Liver (tissue), 9 donors: ENCODE data around the gene PVALEF. TPM values are rescaled to one million over a fixed set of nuclear protein-coding genes. Genes with fewer than 3 reads are reported as not detected.

ENCODE experiments used
- DNase-seq: peaks from one replicate; pipeline ENCODE4 v3.0.0-alpha.2; 2017; ENCODE audit warnings: low spot score
- H3K27ac ChIP-seq, 2 donors: one replicate each; pipeline ENCODE4 v1.7.0; 2013; ENCODE audit warnings: inconsistent platforms in 2 of 2, low read length in 2 of 2, control low read depth in 1 of 2, low read depth in 1 of 2, mild to moderate bottlenecking in 1 of 2
- H3K27me3 ChIP-seq, 4 donors: one replicate each; pipeline versions ENCODE4 v1.6.1 to v1.7.0; 2013; ENCODE audit warnings: low read length in 3 of 4, inconsistent platforms in 1 of 4, mild to moderate bottlenecking in 1 of 4, moderate library complexity in 1 of 4; ENCODE audit not compliant: control insufficient read depth in 4 of 4, insufficient read depth in 4 of 4
- H3K36me3 ChIP-seq, 4 donors: one replicate each; pipeline versions ENCODE4 v1.6.1 to v1.7.0; 2013; ENCODE audit warnings: low read length in 3 of 4, mild to moderate bottlenecking in 3 of 4, low read depth in 1 of 4, moderate library complexity in 1 of 4; ENCODE audit not compliant: control insufficient read depth in 4 of 4, insufficient read depth in 3 of 4
- H3K4me1 ChIP-seq, 4 donors: one replicate each; pipeline versions ENCODE4 v1.6.1 to v1.7.0; 2013; ENCODE audit warnings: low read length in 3 of 4, mild to moderate bottlenecking in 3 of 4, moderate library complexity in 1 of 4; ENCODE audit not compliant: control insufficient read depth in 4 of 4, insufficient read depth in 4 of 4
- H3K4me3 ChIP-seq, 3 donors: one replicate each; pipeline versions ENCODE4 v1.6.1 to v1.7.0; 2013; ENCODE audit warnings: low read length in 3 of 3, control low read depth in 1 of 3, low read depth in 1 of 3, mild to moderate bottlenecking in 1 of 3
- H3K9ac ChIP-seq, 2 donors: one replicate each; pipeline ENCODE4 v1.7.0; 2013; ENCODE audit warnings: low read length in 2 of 2, mild to moderate bottlenecking in 2 of 2, moderate library complexity in 2 of 2, control low read depth in 1 of 2, low read depth in 1 of 2
- H3K9me3 ChIP-seq, 4 donors: one replicate each; pipeline versions ENCODE4 v1.6.1 to v1.7.0; 2013; ENCODE audit warnings: low read length in 3 of 4; ENCODE audit not compliant: control insufficient read depth in 4 of 4
- ATF3 ChIP-seq: IDR thresholded peaks from 2 replicates; pipeline ENCODE4 v1.6.1; 2016; ENCODE audit warnings: antibody characterized with exemption
- CTCF ChIP-seq: fragments of 150-350 bp; IDR thresholded peaks from 2 replicates; pipeline ENCODE4 v1.5.1; 2017; ENCODE audit warnings: improper control_type of control experiment, low read depth, low read length; ENCODE audit not compliant: missing input control
- EGR1 ChIP-seq, 2 donors: IDR thresholded peaks; 2 replicates each; pipeline ENCODE4 v1.6.1; 2016 to 2018; ENCODE audit warnings: antibody characterized with exemption in 2 of 2, low read depth in 2 of 2
- FOXA1 ChIP-seq: IDR thresholded peaks from 2 replicates; pipeline ENCODE4 v1.6.1; 2016; ENCODE audit warnings: antibody characterized with exemption
- FOXA2 ChIP-seq: IDR thresholded peaks from 2 replicates; pipeline ENCODE4 v1.6.1; 2016; ENCODE audit warnings: antibody characterized with exemption
- GABPA ChIP-seq, 2 donors: IDR thresholded peaks in 1 of 2; conservative IDR thresholded peaks in 1 of 2; 2 replicates each; pipeline ENCODE4 v1.6.1; 2016; ENCODE audit warnings: antibody characterized with exemption in 2 of 2, mild to moderate bottlenecking in 1 of 2, moderate library complexity in 1 of 2
- HNF4G ChIP-seq: IDR thresholded peaks from 2 replicates; pipeline ENCODE4 v1.6.1; 2016; ENCODE audit warnings: antibody characterized with exemption
- JUND ChIP-seq, 2 donors: IDR thresholded peaks; 2 replicates each; pipeline ENCODE4 v1.6.1; 2016; ENCODE audit warnings: antibody characterized with exemption in 2 of 2
- MAX ChIP-seq: IDR thresholded peaks from 2 replicates; pipeline ENCODE4 v1.6.1; 2016; ENCODE audit warnings: antibody characterized with exemption
- NR2F2 ChIP-seq: IDR thresholded peaks from 2 replicates; pipeline ENCODE4 v1.6.1; 2016; ENCODE audit warnings: antibody characterized with exemption
- RAD21 ChIP-seq, 2 donors: IDR thresholded peaks; 2 replicates each; pipeline ENCODE4 v1.6.1; 2016; ENCODE audit warnings: antibody characterized with exemption in 2 of 2, mild to moderate bottlenecking in 2 of 2
- REST ChIP-seq: IDR thresholded peaks from 2 replicates; pipeline ENCODE4 v1.6.1; 2016; ENCODE audit warnings: antibody characterized with exemption, mild to moderate bottlenecking
- RXRA ChIP-seq, 2 donors: IDR thresholded peaks; 2 replicates each; pipeline ENCODE4 v1.6.1; 2017 to 2018; ENCODE audit warnings: antibody characterized with exemption in 2 of 2, mild to moderate bottlenecking in 1 of 2
- SP1 ChIP-seq: IDR thresholded peaks from 2 replicates; pipeline ENCODE4 v1.6.1; 2018; ENCODE audit warnings: antibody characterized with exemption, mild to moderate bottlenecking
- TAF1 ChIP-seq: conservative IDR thresholded peaks from 2 replicates; pipeline ENCODE4 v1.6.1; 2016; ENCODE audit warnings: antibody characterized with exemption, mild to moderate bottlenecking
- YY1 ChIP-seq: IDR thresholded peaks from 2 replicates; pipeline ENCODE4 v1.6.1; 2016; ENCODE audit warnings: antibody characterized with exemption, mild to moderate bottlenecking
- ZBTB33 ChIP-seq: IDR thresholded peaks from 2 replicates; pipeline ENCODE4 v1.6.1; 2016; ENCODE audit warnings: antibody characterized with exemption
- WGBS: extraction: QIAGEN DNeasy Blood & Tissue Kit; methylation state at CpG from one replicate; pipeline ENCODE4 v1.1.7; 2013; 5-methylcytosine and 5-hydroxymethylcytosine counted together
- polyA plus RNA-seq, 2 donors: library from polyadenylated mRNA; stranded (reverse) in 1 of 2; unstranded in 1 of 2; fragments of 200-250 nt in 1 of 2; fragments of >200 nt in 1 of 2; fragmentation: Nextera tagmentation in 1 of 2; extraction: Ambion mirVana in 1 of 2; gene quantifications; one replicate each; pipeline versions ENCODE4 v1.2.1 to v1.2.3, GENCODE V29; 2013 to 2015
- total RNA-seq, 2 donors: library from RNA; depleted of rRNA; stranded (reverse); fragments of >200 nt; gene quantifications; one replicate each; pipeline ENCODE4 v1.2.3, GENCODE V29; 2014
- donor health status: healthy.
- donor health status: healthy.
- donor health status: healthy.
- donor health status: healthy.
- donor health status: healthy.

PVALEF gene
- total and polyA plus RNA-seq, 4 donors: not detected

- H3K4me1 ChIP-seq: peaks cover 0 to 7% (median 0%) of the 10 kb centered on the region in 4 donors
- H3K4me3 ChIP-seq: no peak overlapping the region
- no peaks in the 10 kb centered on the region for H3K36me3 ChIP-seq
- H3K27me3 ChIP-seq: no peaks in the 10 kb centered on the region
- H3K9me3 ChIP-seq: no peaks in the 10 kb centered on the region
- TF ChIP-seq EGR1 (IDR thresholded peaks at IDR 0.05; ENCODE audit: low read depth in 2 of 2) (no peak), TAF1 (no peak), RAD21 (IDR thresholded peaks at IDR 0.05) (no peak), RXRA (IDR thresholded peaks at IDR 0.05) (no peak), GABPA (IDR thresholded peaks at IDR 0.05 in 1 of 2, conservative IDR thresholded peaks at IDR 0.05 in 1 of 2) (no peak), SP1 (no peak), FOXA1 (no peak), JUND (IDR thresholded peaks at IDR 0.05) (no peak), MAX (no peak), HNF4G (no peak), ZBTB33 (no peak), NR2F2 (no peak), REST (no peak), YY1 (no peak), ATF3 (no peak), CTCF (no peak), FOXA2 (no peak)
- WGBS: 87% methylated on average over 28 of the region's 28 CpGs
- no peak overlapping the region for H3K9ac ChIP-seq
- no peak overlapping the region for H3K27ac ChIP-seq
- DNase-seq: no peak
Observed at GRCh38 chr17:81135505-81136278, 29.6 kb upstream of the PVALEF start.
